Parathyroid adenoma (tissue), 2 donors: Measurements from ENCODE around the gene STX16.

Experiments used
- H2AFZ ChIP-seq: fragments of 300-600 bp; sonication (generic); one replicate; pipeline ENCODE4 v1.7.0; 2017; ENCODE audit warnings: antibody characterized with exemption, mild to moderate bottlenecking
- H3K27ac ChIP-seq: fragments of 300-600 bp; sonication (generic); one replicate; pipeline ENCODE4 v1.7.0; 2017
- H3K27me3 ChIP-seq: fragments of 300-600 bp; sonication (generic); one replicate; pipeline ENCODE4 v1.7.0; 2017; ENCODE audit warnings: low read length; ENCODE audit not compliant: control insufficient read depth, insufficient read depth
- H3K36me3 ChIP-seq: fragments of 300-600 bp; sonication (generic); one replicate; pipeline ENCODE4 v1.7.0; 2017; ENCODE audit warnings: low read length; ENCODE audit not compliant: control insufficient read depth, insufficient read depth
- H3K4me1 ChIP-seq: fragments of 300-600 bp; sonication (generic); one replicate; pipeline ENCODE4 v1.7.0; 2017; ENCODE audit warnings: control low read depth
- H3K4me2 ChIP-seq: fragments of 300-600 bp; sonication (generic); one replicate; pipeline ENCODE4 v1.7.0; 2017; ENCODE audit warnings: low read length
- H3K4me3 ChIP-seq: fragments of 300-600 bp; sonication (generic); one replicate; pipeline ENCODE4 v1.7.0; 2017; ENCODE audit warnings: low read depth, low read length
- H3K79me2 ChIP-seq: fragments of 300-600 bp; sonication (generic); one replicate; pipeline ENCODE4 v1.7.0; 2017; ENCODE audit warnings: control low read depth
- H3K9ac ChIP-seq: fragments of 300-600 bp; sonication (generic); one replicate; pipeline ENCODE4 v1.7.0; 2017; ENCODE audit warnings: mild to moderate bottlenecking
- H3K9me3 ChIP-seq: fragments of 300-600 bp; sonication (generic); one replicate; pipeline ENCODE4 v1.7.0; 2017; ENCODE audit warnings: low read length; ENCODE audit not compliant: control insufficient read depth
- TF ChIP-seq, protein P1 (sequence below): fragments of 300-600 bp; sonication (generic); IDR thresholded peaks from one replicate; pipeline ENCODE4 v1.7.0; 2017; ENCODE audit warnings: antibody characterized with exemption, mild to moderate bottlenecking
- donor health status: primary hyperparathyroidism.

The STX16 gene

DNA sequence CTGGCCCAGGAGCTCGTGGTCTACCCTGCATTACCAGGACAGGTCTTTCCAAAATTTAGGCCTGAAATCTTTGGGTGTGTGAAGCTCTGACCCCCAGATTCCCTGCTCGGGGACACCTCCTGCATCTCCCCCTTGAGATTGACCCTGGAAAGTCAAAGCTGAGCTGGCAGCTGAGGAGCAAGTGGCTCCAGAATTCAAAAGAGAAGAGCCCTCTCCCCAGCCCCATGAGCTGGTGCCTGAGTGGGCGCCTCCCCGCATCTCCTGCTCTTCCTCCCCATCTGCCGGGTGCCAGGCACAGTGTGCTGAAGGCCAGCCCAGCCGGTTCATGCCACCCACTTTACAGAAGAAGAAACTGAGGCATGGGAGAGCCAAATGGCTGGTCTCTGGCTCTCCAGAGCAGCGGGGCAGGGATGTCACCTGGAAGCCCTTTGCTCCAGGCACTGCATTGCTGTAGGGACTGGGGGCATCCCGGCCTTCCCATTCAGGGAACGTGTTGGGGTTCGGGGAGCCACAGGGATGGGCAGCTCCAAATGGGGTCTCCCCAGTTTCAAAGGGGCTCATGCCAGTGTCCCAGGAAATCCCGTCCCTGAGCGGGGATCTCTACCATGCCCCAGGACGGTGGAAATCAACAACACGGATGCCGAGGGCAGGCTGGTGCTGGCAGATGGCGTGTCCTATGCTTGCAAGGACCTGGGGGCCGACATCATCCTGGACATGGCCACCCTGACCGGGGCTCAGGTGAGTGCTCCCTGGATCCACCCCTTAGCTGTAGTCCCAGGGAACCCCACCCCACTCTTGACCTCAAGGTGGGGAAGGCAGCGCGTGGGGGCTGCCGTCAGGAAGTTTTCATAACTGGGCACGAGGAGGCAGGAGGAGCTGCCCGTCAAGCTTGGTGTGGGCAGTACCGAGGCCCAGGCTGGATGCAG, 62.0 kb downstream of the STX16 start:
- Histone ChIP-seq H3K36me3 (no peaks in the 10 kb centered on the region), H3K27me3 (no peaks in the 10 kb centered on the region), H3K9me3 (no peaks in the 10 kb centered on the region), H3K79me2 (no peaks in the 10 kb centered on the region), H2AFZ (no peak overlapping the region), H3K4me2 (no peak overlapping the region), H3K9ac (no peak overlapping the region), H3K4me1 (no peaks in the 10 kb centered on the region), H3K4me3 (no peak overlapping the region), H3K27ac (no peak overlapping the region)
- TF ChIP-seq, protein P1, sequence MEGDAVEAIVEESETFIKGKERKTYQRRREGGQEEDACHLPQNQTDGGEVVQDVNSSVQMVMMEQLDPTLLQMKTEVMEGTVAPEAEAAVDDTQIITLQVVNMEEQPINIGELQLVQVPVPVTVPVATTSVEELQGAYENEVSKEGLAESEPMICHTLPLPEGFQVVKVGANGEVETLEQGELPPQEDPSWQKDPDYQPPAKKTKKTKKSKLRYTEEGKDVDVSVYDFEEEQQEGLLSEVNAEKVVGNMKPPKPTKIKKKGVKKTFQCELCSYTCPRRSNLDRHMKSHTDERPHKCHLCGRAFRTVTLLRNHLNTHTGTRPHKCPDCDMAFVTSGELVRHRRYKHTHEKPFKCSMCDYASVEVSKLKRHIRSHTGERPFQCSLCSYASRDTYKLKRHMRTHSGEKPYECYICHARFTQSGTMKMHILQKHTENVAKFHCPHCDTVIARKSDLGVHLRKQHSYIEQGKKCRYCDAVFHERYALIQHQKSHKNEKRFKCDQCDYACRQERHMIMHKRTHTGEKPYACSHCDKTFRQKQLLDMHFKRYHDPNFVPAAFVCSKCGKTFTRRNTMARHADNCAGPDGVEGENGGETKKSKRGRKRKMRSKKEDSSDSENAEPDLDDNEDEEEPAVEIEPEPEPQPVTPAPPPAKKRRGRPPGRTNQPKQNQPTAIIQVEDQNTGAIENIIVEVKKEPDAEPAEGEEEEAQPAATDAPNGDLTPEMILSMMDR: no peak

DNA sequence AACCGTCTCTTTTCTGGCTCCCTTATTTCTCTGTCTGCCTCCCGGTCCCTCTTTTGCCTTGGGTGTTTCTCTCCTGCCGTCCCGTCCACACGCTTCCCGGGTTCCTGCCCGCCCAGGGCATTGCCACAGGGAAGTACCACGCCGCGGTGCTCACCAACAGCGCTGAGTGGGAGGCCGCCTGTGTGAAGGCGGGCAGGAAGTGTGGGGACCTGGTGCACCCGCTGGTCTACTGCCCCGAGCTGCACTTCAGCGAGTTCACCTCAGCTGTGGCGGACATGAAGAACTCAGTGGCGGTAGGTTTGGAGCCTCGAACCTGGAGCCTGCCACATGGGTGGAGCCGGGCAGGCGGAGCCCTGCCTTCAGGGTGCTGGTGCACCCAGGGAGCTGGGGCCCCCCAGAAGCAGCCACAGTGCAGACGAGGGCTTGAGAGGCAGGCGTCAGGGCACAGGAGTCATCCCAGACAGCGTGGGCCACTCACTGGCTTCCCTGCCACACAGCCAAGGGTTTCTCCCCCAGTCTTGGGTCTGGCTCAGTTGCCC, 62.8 kb downstream of the STX16 start:
- Histone ChIP-seq H3K4me1 (no peaks in the 10 kb centered on the region), H3K4me2 (no peak overlapping the region), H3K27me3 (no peaks in the 10 kb centered on the region), H3K36me3 (no peaks in the 10 kb centered on the region), H2AFZ (no peak overlapping the region), H3K79me2 (no peaks in the 10 kb centered on the region), H3K27ac (no peak overlapping the region), H3K9ac (no peak overlapping the region), H3K9me3 (no peaks in the 10 kb centered on the region), H3K4me3 (no peak overlapping the region)
- TF ChIP-seq, protein P1: no peak

DNA sequence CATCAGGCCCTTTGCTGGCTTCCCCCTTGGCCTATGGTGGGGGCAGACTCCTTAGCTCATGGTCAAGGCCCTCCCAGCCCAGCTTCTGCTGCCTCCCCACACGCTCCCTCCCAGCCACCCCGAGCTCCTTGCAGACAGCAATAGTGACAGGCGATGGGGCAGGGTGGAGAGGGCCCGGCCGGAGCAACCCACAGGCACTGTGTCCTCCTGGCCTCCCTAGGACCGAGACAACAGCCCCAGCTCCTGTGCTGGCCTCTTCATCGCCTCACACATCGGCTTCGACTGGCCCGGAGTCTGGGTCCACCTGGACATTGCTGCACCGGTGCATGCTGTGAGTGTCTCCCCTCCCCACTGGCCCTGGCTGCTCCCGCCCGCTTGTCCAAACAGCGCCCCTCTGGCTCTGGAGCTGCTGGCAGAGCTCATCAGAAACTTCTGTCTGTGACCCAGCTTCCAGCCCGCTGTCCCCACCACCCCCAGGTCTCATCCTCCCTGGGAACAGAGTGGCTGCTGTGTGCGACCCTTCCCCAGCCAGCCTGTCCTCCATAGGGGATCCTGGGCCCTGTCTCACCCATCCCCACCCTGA, 63.3 kb downstream of the STX16 start:
- Histone ChIP-seq H2AFZ (no peak overlapping the region), H3K9me3 (no peaks in the 10 kb centered on the region), H3K36me3 (no peaks in the 10 kb centered on the region), H3K79me2 (no peaks in the 10 kb centered on the region), H3K4me3 (no peak overlapping the region), H3K4me1 (no peaks in the 10 kb centered on the region), H3K9ac (no peak overlapping the region), H3K4me2 (no peak overlapping the region), H3K27ac (no peak overlapping the region), H3K27me3 (no peaks in the 10 kb centered on the region)
- TF ChIP-seq, protein P1: no peak

- Histone ChIP-seq H3K9ac (no peak overlapping the region), H3K4me2 (no peak overlapping the region), H3K79me2 (no peaks in the 10 kb centered on the region), H3K9me3 (no peaks in the 10 kb centered on the region), H3K27me3 (no peaks in the 10 kb centered on the region), H2AFZ (no peak overlapping the region), H3K4me1 (no peaks in the 10 kb centered on the region), H3K36me3 (no peaks in the 10 kb centered on the region), H3K27ac (no peak overlapping the region), H3K4me3 (no peak overlapping the region)
- TF ChIP-seq, protein P1: no peak
Observed at GRCh38 chr20:58714923-58715351, 63.9 kb downstream of the STX16 start.
